8988T (cell line): ENCODE data around the gene HOXA11.

Experiments used
- DNase-seq: peaks from one replicate; pipeline ENCODE4 v3.0.0; 2011

HOXA11 gene

GRCh38 chr7:27205325-27206280, 20.6 kb upstream of the HOXA11 start:
- no peak for DNase-seq

GRCh38 chr7:27204851-27205322, 19.9 kb upstream of the HOXA11 start:
- DNase-seq = no peak

- no peak for DNase-seq
Measured at GRCh38 chr7:27203964-27204594, 19.0 kb upstream of the HOXA11 start.

GRCh38 chr7:27203365-27203953, 18.4 kb upstream of the HOXA11 start:
- no peak for DNase-seq

GRCh38 chr7:27202862-27203134, 17.8 kb upstream of the HOXA11 start:
- DNase-seq = no peak

DNA sequence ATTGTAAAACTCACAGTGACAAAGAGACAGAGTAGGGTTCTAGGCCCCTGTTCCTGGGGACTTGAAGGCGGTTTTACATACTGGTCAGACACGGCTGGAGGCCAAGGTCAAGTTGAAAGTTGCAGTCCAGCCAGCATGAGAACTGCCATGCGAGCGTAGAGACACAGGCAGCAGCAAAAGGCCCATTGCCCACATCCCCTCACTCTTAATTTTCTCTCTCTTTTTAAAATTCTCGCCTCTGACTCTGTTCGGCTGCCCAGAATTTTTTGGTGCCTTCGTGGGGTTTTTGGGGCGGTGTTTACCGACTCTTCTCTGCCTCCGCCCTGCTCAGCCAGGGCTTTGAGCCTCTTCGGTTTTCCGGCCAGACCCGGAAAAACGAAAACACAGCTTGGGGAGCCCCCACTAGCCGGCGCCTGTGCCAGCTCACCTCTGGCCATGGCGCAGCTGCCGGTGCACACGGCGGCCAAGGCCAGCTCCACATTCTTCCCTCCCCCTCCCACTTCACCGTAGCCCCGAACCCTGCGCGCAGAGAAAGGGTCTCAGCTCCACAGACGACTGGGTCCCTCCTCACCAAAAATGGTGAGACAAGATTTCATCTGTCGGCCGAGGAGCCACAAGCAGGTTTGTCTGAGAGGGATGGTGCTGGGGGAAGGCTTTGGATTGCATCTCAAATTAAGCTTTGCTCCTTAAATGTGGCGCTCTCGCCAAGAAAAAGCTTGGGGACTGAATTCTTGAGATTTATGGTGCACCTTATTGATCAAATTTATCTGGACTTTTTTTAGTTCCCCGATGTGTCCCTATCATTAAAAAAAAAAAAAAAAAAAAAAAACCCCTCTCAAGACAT, 17.2 kb upstream of the HOXA11 start:
- DNase-seq = no peak

- DNase-seq = no peak
Measured at GRCh38 chr7:27201580-27202017, 16.6 kb upstream of the HOXA11 start.

DNA sequence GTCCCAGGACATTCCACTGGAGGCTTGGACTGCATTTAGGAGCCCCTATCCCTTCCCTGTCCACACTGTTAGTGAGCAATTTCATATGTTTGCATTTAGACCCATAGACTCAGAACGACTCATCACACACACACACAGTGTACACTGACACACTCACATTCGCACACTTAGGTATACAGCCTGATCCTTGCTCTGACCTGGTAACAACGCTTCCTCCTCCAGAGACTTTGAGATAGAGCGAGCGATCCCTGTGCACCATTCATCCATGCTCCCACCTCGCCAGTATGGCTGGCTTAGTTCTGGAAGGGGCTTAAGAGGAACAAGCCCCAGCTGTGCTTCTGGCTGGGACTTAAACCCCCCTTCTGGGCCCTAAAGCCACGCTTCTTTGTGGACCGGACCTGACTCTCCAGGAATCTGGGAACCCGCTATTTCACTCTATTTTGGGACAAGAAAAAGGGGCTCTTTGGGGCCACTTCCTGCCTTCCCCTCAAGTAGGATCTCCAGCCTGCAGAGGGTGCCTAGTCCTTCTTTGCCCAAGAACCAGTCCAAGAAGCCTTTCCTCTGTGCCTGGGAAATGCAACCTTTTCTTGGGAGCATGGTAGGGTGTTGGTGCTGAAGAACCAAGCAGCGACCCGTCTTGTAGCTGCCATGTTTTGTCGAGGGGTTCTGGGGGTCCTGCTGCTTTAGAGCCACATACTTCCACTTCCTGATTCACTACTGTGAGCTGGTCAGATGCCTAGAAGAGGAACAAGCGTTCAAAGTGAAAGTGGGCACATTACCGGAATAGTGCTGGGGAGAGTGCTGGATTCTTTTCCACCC, 15.9 kb upstream of the HOXA11 start:
- DNase-seq = no peak

- no peak for DNase-seq
Measured at GRCh38 chr7:27199849-27200760, 15.1 kb upstream of the HOXA11 start, which contains the start of gene HOXA13. Gene HOXA13 (minus strand): TSS chr7:27200091. CDS start chr7:27200077, 14 bp downstream.

GRCh38 chr7:27198871-27199801, 14.1 kb upstream of the HOXA11 start:
- no peak for DNase-seq

- no peak for DNase-seq
Measured at GRCh38 chr7:27198138-27198841, 13.3 kb upstream of the HOXA11 start.

DNA sequence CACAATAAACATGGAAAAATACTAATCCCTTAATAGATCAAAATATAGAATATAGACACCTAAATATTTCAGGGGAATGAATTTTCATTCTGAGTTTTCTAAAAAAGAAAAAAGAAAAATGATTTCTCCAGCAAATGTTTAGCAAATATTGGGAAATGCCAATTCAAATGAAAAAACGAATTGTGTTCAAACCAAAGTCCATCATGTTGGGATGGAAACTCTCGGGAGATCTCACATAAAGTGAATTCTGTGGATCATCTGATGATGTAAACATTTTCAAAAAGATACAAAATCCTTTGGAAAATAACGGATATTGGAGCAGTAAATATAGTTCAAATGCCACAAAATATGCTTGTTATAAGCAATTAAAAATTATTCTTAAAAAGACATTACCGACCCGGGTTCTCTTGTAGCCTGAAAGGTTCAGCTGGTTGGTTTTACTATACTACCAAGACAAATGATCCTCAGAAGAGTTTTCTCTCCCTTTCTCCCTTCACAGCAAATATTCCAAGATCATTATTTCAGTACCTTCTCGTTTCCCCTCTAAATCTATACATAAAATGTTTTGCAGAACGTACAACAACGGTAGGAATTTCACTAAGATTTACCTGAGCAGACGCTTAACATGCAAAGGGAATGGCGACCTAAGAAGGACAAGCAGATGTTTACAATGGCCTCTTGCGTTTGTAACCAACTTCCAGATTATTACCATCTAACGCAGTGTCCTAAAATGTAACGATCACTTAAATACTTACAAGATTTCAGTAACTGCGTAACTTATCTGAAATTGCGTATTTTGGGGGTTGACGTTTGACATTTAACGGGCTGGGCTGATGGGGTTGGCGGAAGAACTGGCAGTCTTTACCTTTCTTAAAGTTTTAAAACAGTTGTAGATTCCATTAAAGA, 12.4 kb upstream of the HOXA11 start:
- DNase-seq = no peak

- DNase-seq = no peak
Measured at GRCh38 chr7:27196287-27196767, 11.3 kb upstream of the HOXA11 start.

GRCh38 chr7:27194686-27195379, 9.8 kb upstream of the HOXA11 start:
- DNase-seq = no peak

GRCh38 chr7:27194002-27194352, 8.9 kb upstream of the HOXA11 start:
- DNase-seq = no peak

DNA sequence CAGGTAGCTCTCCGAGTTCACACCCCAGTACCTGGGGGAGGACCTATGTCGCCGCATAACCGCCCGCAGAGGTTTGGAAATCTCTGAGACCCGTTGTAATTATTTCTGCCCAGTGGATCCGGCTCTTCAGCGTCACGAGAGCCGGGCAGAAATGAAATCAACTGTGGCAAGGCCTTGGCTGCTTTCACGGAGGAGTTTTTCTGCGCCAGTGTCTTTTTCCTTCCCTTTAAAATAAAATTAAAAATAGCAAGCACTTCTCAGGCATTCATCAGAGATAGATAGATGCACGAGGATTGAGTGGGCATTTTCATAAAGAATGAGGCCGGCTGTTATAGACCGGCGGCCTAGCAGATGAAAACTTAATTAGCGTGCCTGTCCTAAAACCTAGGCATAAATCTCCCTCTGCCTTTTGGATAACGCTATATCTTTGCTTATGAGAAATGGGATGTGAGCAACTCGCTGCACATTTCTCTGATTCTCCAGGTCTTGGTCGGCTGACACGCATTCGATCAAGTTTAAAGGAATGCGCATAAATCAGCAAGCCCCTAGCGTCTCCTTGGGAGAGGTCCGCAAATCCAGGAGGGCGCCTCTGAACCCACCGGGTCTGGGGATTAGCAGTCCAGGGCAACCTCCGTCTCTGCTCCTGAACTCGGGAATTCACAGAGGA, 8.4 kb upstream of the HOXA11 start:
- no peak for DNase-seq
